Progenitor cell of endocrine pancreas (in vitro differentiated cells): Measurements from ENCODE around the gene SF3A1. TPM values are rescaled to one million over a fixed set of nuclear protein-coding genes. Genes with fewer than 3 reads are reported as not detected.

ENCODE experiments used
- DNase-seq: peaks from one replicate; pipeline ENCODE4 v3.0.0; 2021; ENCODE audit warnings: low spot score; ENCODE audit not compliant: unreplicated experiment
- H3K27ac Mint-ChIP-seq: 2 replicates; pipeline ENCODE4 v1.8.0; 2021; ENCODE audit warnings: mild to moderate bottlenecking, moderate library complexity, mixed read lengths
- H3K27me3 Mint-ChIP-seq: 2 replicates; pipeline ENCODE4 v1.8.0; 2021; ENCODE audit warnings: mixed read lengths
- H3K36me3 Mint-ChIP-seq: 2 replicates; pipeline ENCODE4 v1.8.0; 2022; ENCODE audit warnings: mixed read lengths; ENCODE audit not compliant: insufficient read depth
- H3K4me1 Mint-ChIP-seq: 2 replicates; pipeline ENCODE4 v1.8.0; 2021; ENCODE audit warnings: low read depth, mixed read lengths
- H3K4me3 Mint-ChIP-seq: 2 replicates; pipeline ENCODE4 v1.8.0; 2021; ENCODE audit warnings: low read depth, mild to moderate bottlenecking, moderate library complexity, mixed read lengths
- H3K9me3 Mint-ChIP-seq: 2 replicates; pipeline ENCODE4 v1.8.0; 2021; ENCODE audit warnings: low read depth, mixed read lengths
- CTCF ChIP-seq: fragments of 200-600 bp; sonication (generic); IDR thresholded peaks from one replicate; pipeline ENCODE4 v1.5.0; 2021; ENCODE audit warnings: antibody characterized with exemption, mild to moderate bottlenecking; ENCODE audit not compliant: unreplicated experiment
- total RNA-seq: library from RNA; stranded (reverse); gene quantifications from 2 replicates; pipeline ENCODE4 v1.2.1, GENCODE V29; 2021

The SF3A1 gene
- total RNA-seq, 1 donor from 2014 or later = 165 TPM

DNA sequence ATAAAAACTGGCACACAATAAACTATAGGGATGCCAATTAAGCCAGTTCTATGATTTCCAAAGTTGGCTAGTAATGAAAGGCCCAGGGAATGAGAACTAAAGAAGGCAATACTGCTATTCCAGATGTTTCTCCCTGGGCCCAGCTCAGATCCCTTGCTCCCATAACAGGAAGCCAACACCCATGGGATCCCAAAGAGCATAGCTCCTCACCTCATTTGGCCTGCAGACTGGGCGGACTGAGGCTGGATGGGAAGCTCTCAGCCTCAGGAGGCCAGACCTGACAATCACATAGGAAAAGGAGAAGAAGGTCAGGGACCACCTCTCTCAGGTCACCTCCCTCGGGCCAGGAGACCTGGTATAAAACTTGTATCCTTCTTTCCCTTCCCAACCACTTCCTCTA lies 35.2 kb downstream of the SF3A1 start:
- H3K27ac Mint-ChIP-seq = no peak overlapping the region
- no peaks in the 10 kb centered on the region for H3K27me3 Mint-ChIP-seq
- peaks cover 2% of the 10 kb centered on the region for H3K36me3 Mint-ChIP-seq
- no peak overlapping the region for H3K4me3 Mint-ChIP-seq
- no peaks in the 10 kb centered on the region for H3K9me3 Mint-ChIP-seq
- no peak for DNase-seq
- H3K4me1 Mint-ChIP-seq = peaks cover 12% of the 10 kb centered on the region
- TF ChIP-seq CTCF = no peak

- TF ChIP-seq CTCF = no peak
- Mint-ChIP-seq H3K4me1 (peaks cover 4% of the 10 kb centered on the region), H3K9me3 (no peaks in the 10 kb centered on the region), H3K36me3 (peaks cover 2% of the 10 kb centered on the region), H3K27ac (no peak overlapping the region), H3K27me3 (no peaks in the 10 kb centered on the region), H3K4me3 (no peak overlapping the region)
- DNase-seq = no peak
Observed at GRCh38 chr22:30320021-30320556, 36.6 kb downstream of the SF3A1 start.

DNA sequence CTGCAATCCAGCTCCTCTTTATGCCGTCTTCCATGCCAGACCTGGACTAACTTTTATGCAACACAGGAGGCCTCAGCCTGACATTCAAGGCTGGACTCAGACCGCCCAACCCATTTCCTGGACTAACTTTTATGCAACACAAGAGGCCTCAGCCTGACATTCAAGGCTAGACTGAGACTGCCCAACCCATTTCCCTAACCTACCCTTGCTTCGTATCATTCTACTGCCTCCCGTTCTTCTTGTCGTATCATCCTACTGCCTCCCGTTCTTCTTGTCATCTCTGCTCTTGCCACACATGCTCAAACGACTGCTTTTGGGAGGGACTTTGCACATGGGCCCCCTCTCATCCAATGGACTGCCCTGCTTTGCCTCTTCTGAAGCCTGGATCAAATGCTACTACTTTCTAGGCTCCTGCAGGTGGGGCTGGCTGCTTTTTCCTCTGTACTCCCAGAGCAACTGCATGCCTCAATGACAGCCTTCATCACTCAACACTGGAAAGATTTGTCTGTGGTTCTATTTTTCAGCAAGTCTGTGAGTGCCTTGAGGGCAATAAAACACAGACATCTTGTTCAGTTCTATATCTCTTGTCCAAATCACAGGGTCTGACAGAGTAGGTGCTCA lies 37.8 kb downstream of the SF3A1 start:
- no peaks in the 10 kb centered on the region for H3K27me3 Mint-ChIP-seq
- H3K9me3 Mint-ChIP-seq = no peaks in the 10 kb centered on the region
- peaks cover 3% of the 10 kb centered on the region for H3K4me1 Mint-ChIP-seq
- H3K27ac Mint-ChIP-seq = peak overlapping the region; percentile 18
- no peak for TF ChIP-seq CTCF
- H3K4me3 Mint-ChIP-seq = no peak overlapping the region
- DNase-seq = no peak
- H3K36me3 Mint-ChIP-seq = peaks cover 2% of the 10 kb centered on the region

DNA sequence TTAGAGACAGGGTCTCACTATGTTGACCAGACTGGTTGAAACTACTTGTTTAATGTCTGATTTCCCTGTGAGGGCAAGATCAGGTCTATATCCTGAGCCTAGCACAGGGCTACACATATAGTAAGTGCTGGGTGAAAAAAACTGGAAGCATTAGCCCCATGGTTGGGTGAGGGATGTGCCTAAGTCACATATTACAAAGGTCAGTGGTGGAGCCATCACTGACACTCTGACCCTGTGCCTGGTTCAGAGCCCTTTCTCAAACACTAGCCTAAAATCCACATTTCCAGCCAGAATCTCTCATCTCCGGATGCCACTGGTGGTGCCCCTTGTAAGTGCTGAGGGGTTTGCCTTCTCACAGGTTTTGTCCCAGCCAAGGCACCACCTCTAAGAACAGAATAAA lies 38.9 kb downstream of the SF3A1 start:
- DNase-seq = no peak

GRCh38 chr22:30315962-30316576 lies 40.6 kb downstream of the SF3A1 start:
- Mint-ChIP-seq H3K27ac (peak overlapping the region; percentile 18), H3K36me3 (peaks cover 2% of the 10 kb centered on the region), H3K4me3 (no peak overlapping the region), H3K27me3 (no peaks in the 10 kb centered on the region), H3K4me1 (peaks cover 5% of the 10 kb centered on the region), H3K9me3 (no peaks in the 10 kb centered on the region)
- no peak for DNase-seq
- TF ChIP-seq CTCF = no peak

More for the DNA sequence above, 38.9 kb downstream of the SF3A1 start:
- no peaks in the 10 kb centered on the region for H3K27me3 Mint-ChIP-seq
- H3K9me3 Mint-ChIP-seq = no peaks in the 10 kb centered on the region
- peaks cover 5% of the 10 kb centered on the region for H3K4me1 Mint-ChIP-seq
- no peak overlapping the region for H3K27ac Mint-ChIP-seq
- peaks cover 2% of the 10 kb centered on the region for H3K36me3 Mint-ChIP-seq
- no peak for TF ChIP-seq CTCF
- no peak overlapping the region for H3K4me3 Mint-ChIP-seq
